Testis (tissue), 2 donors: ENCODE measurements around the gene C5orf63.

Experiments
- CTCF ChIP-seq, 3 experiments: fragments of 450-650 bp in 2 of 3; fragments of 200-600 bp in 1 of 3; sonication (generic) in 1 of 3; IDR thresholded peaks; one replicate each; pipeline ENCODE4 v1.5.1; 2016 to 2019; ENCODE audit warnings: antibody characterized with exemption in 3 of 3, mild to moderate bottlenecking in 2 of 3, moderate library complexity in 1 of 3
- POLR2A ChIP-seq: fragments of 450-650 bp; IDR thresholded peaks from one replicate; pipeline ENCODE4 v1.6.1; 2017; ENCODE audit warnings: antibody characterized with exemption, mild to moderate bottlenecking, moderate library complexity

- TF ChIP-seq CTCF (IDR thresholded peaks at IDR 0.05) = no peak
- TF ChIP-seq POLR2A = no peak
These were observed 47.8 kb downstream of the C5orf63 start for GRCh38 chr5:127025467-127025866.
